Measurements from ENCODE around the gene IPO11. TPM values are rescaled to one million over a fixed set of nuclear protein-coding genes. Genes with fewer than 3 reads are reported as not detected.

IPO11 gene
- total RNA-seq, 2 experiments from 2014 or later, result 59.7 to 61.2 TPM

- Mint-ChIP-seq H3K4me3 (no peak overlapping the region), H3K4me1 (ENCODE audit: low read depth) (peaks cover 3% of the 10 kb centered on the region), H3K36me3 (ENCODE audit: low read depth) (peaks cover 56% of the 10 kb centered on the region), H3K9me3 (no peaks in the 10 kb centered on the region), H3K27ac (no peak overlapping the region), H3K27me3 (no peaks in the 10 kb centered on the region)
- POLR2A ChIA-PET, result interaction anchor here (0.7 to 1.0 kb wide), 2 partner anchors 58 to 397 kb away, joined by 3 read pairs; no protein-coding TSS in a partner anchor
- no peak for DNase-seq
- TF ChIP-seq CTCF (IDR thresholded peaks at IDR 0.05), result no peak
- intact Hi-C loops (cut with micrococcal nuclease), result no loop called here
- CTCF ChIA-PET, result interaction anchor here (1.2 to 1.5 kb wide), 2 partner anchors 16 to 149 kb away, joined by 4 read pairs; no protein-coding TSS in a partner anchor
- ATAC-seq, result no peak
These were observed 39.2 kb upstream of the IPO11 start for GRCh38 chr5:62373382-62373781.

- DNase-seq (no peak), ATAC-seq (no peak)
- Mint-ChIP-seq H3K4me3 (no peak overlapping the region), H3K4me1 (ENCODE audit: low read depth) (peaks cover 3% of the 10 kb centered on the region), H3K27ac (no peak overlapping the region), H3K27me3 (no peaks in the 10 kb centered on the region), H3K36me3 (ENCODE audit: low read depth) (peaks cover 60% of the 10 kb centered on the region), H3K9me3 (no peaks in the 10 kb centered on the region)
- no peak for TF ChIP-seq CTCF (IDR thresholded peaks at IDR 0.05)
- ChIA-PET POLR2A (no interaction called here), CTCF (interaction anchor here (1.2 to 1.5 kb wide), 2 partner anchors 16 to 150 kb away, joined by 4 read pairs; no protein-coding TSS in a partner anchor)
- intact Hi-C loops (cut with micrococcal nuclease), result no loop called here
These were observed 38.5 kb upstream of the IPO11 start for GRCh38 chr5:62374090-62374489.

GRCh38 chr5:62375627-62376026 is 36.9 kb upstream of the IPO11 start:
- peaks cover 64% of the 10 kb centered on the region for H3K36me3 Mint-ChIP-seq (ENCODE audit: low read depth)
- ATAC-seq (no peak), DNase-seq (no peak)
- no peaks in the 10 kb centered on the region for H3K27me3 Mint-ChIP-seq
- no peak overlapping the region for H3K4me3 Mint-ChIP-seq
- H3K4me1 Mint-ChIP-seq (ENCODE audit: low read depth), result peaks cover 2% of the 10 kb centered on the region
- peak overlapping the region; percentile 40 for H3K27ac Mint-ChIP-seq
- POLR2A ChIA-PET, result no interaction called here
- CTCF ChIA-PET, result no interaction called here
- intact Hi-C loops (cut with micrococcal nuclease), result no loop called here
- no peak for TF ChIP-seq CTCF (IDR thresholded peaks at IDR 0.05)
- no peaks in the 10 kb centered on the region for H3K9me3 Mint-ChIP-seq

GRCh38 chr5:62376064-62376463 is 36.5 kb upstream of the IPO11 start:
- DNase-seq, result no peak
- Mint-ChIP-seq H3K9me3 (no peaks in the 10 kb centered on the region), H3K36me3 (ENCODE audit: low read depth) (peaks cover 65% of the 10 kb centered on the region), H3K4me3 (no peak overlapping the region), H3K27ac (peak overlapping the region; percentile 40), H3K4me1 (ENCODE audit: low read depth) (no peaks in the 10 kb centered on the region), H3K27me3 (no peaks in the 10 kb centered on the region)
- ATAC-seq, result no peak
- ChIA-PET CTCF (no interaction called here), POLR2A (no interaction called here)
- no peak for TF ChIP-seq CTCF (IDR thresholded peaks at IDR 0.05)
- intact Hi-C loops (cut with micrococcal nuclease), result no loop called here

GRCh38 chr5:62385131-62385530 is 27.4 kb upstream of the IPO11 start:
- DNase-seq (no peak), ATAC-seq (no peak)
- TF ChIP-seq CTCF (IDR thresholded peaks at IDR 0.05), result no peak
- Mint-ChIP-seq H3K4me3 (no peak overlapping the region), H3K9me3 (no peaks in the 10 kb centered on the region), H3K4me1 (ENCODE audit: low read depth) (peaks cover 2% of the 10 kb centered on the region), H3K27ac (peak overlapping the region; percentile 51), H3K27me3 (no peaks in the 10 kb centered on the region), H3K36me3 (ENCODE audit: low read depth) (peaks cover 51% of the 10 kb centered on the region)
- CTCF ChIA-PET, result interaction anchor here (0.8 to 1.5 kb wide), 6 partner anchors 14 to 160 kb away, joined by 3 to 6 read pairs (median 3); no protein-coding TSS in a partner anchor
- POLR2A ChIA-PET, result interaction anchor here (1.1 to 5.8 kb wide), 2 partner anchors 18 to 21 kb away, joined by 3 to 31 read pairs; partner anchors contain the start of gene DIMT1
- intact Hi-C loops (cut with micrococcal nuclease), result no loop called here
